Hindlimb muscle (tissue), 1 donor: Measurements from ENCODE around the gene FBXL7. TPM values are rescaled to one million over a fixed set of nuclear protein-coding genes. Genes with fewer than 3 reads are reported as not detected.

Experiments used
- DNase-seq: peaks from one replicate; pipeline ENCODE4 v3.0.0-alpha.2; 2013
- polyA plus RNA-seq: library from polyadenylated mRNA; unstranded; fragments of 120-200 nt; gene quantifications from one replicate; pipeline ENCODE4 v1.2.1, GENCODE V29; 2013; ENCODE audit not compliant: insufficient read length

FBXL7 gene
- polyA plus RNA-seq, 1 donor: 23.7 TPM

GRCh38 chr5:15545082-15545481, 45.1 kb downstream of the FBXL7 start:
- no peak for DNase-seq

- no peak for DNase-seq
Measured at GRCh38 chr5:15547261-15547839, 47.4 kb downstream of the FBXL7 start.

DNA sequence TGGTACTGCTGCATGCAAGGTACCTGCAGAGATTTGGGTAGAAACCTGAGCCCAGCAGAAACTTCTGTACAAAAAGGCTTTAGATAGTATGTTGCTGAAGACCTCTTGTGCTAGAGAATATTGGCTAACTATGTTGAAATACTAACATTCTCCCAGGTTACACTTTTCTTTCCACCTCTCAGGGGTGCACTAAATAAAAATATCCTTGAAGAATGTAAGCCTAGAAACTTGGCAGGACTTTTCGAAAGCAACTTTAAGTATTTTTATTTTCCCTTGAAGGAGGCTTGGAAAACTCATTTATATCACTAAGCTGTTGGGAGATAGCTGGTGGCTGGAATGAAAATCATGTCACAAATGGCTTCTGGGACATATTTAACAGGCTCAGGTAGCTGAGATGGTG, 50.0 kb downstream of the FBXL7 start:
- no peak for DNase-seq

DNA sequence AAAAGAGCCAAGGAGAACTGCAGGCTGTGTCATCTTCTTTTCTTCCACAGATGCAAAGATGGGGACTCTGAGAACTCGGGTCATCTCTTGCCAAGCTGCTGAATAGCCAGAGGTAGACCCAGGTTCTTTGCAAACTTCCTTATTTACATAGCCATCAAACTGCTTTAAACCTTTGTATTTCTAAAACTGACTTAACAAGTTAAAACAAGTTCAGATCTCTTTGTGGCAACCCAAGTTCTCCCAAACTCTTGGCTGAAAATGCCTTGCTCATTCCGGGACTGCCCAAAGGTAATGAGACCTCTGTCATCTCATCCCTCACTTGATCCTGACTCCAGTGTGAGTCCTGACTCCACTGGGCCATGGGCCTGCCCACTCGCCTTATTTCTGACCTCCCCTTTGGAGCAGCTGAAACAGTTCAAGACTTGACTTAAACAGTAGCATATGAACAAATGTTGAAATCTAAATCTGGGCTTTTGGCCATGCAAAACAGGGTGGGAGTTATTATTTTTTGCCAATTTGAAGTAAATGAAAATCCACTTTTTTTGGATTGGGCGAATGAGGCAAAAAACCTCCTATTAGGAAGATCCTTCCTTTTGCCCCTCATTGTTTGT, 50.6 kb downstream of the FBXL7 start:
- no peak for DNase-seq

GRCh38 chr5:15551113-15551504, 51.1 kb downstream of the FBXL7 start:
- DNase-seq: no peak

GRCh38 chr5:15554542-15554941, 54.6 kb downstream of the FBXL7 start:
- no peak for DNase-seq

DNA sequence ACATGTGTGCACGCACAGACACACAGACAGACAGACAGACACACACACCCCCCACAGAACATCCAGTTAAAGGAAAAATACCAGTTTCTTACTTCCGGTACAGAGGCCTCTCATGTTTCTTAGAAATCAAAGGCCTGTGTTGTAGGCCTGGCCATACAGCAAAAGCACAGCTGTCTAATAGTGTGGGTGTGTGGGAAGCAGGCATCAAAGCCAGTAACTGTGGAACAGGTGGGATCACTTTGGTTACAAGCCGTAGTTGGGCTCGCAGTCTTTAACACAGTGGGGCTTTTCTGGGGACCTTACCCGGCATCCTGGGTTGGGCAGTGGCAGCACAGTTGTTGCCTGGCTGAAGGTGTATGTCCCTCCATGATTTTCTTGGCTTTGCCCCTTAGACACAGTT, 55.2 kb downstream of the FBXL7 start:
- DNase-seq: no peak

DNA sequence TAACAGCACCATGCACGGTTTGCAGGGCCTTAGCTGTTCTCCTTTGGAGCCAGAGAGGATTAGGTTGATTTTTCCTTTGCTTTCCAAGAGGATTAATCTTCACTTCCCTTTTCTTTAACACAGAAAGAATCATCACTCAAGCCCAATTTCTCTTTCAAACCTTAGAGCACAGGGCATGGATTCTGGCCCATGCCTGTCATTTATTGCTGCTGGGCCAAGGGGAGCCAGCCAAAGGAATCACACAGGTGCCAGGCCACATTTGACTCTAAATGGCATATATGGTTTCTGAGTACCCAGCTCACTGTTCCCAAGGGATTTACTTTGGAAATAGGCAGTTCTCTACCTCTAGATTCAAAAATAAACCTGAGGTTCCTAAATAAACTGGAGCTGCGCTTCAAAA, 58.3 kb downstream of the FBXL7 start:
- no peak for DNase-seq

DNA sequence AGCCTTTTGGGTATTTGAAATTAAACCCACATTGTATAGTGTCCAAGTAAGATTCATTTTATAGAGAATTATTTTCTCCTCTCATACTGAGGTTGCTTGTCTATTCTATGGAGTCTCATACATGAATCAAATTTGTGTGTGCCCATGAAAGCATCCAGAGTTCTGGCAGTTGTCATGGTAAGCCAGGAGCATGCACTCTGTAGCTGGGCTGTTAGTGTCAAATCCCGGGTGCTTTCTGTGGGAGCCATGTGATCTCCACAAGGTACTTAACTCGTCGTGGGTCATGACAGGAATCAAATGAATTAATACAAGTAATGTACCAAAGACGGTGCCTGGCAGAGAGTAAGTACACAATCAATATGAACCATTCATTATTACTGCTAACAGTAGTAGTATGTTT, 58.7 kb downstream of the FBXL7 start:
- no peak for DNase-seq

GRCh38 chr5:15560421-15560820, 60.4 kb downstream of the FBXL7 start:
- no peak for DNase-seq

DNA sequence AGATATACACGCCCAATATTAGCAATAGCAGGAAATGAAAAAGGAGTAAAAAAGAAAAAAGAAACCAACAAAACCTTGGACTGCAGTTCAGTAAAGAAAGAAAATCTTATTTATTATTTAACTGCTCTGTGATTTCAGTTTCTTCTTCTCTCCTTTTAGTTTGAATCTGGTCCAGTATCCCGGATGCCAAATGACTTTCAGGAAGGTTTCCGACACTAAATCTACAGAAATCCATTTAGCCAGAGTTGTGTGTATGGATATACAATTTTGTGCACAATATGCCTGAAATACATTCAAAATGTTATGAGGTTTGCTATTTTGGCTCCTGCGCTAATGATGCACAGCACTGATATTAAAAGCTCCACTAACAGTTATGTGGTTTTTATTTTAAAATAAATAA, 64.5 kb downstream of the FBXL7 start:
- DNase-seq: peak; percentile 73

- DNase-seq: no peak
Measured at GRCh38 chr5:15564957-15565356, 65.0 kb downstream of the FBXL7 start.

DNA sequence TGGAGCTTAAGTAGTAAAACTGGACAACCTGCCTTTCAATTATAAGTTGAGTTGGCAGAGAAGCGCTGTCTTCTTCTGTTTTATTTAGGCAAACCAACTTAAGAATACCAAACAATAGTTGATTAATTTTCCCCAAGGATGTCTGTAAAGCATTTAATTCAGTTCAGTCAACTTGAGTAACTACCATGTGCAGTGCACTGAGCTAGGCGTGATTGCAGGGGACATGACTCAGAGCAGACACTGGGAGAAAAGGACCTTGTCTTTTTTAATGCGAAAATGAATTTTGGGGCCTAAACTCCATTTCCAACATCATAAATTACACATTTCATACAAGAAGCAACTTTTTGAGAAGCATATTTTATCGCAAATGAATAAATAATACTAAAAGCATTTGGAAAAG, 66.3 kb downstream of the FBXL7 start:
- DNase-seq: no peak

- DNase-seq: no peak
Measured at GRCh38 chr5:15566789-15567188, 66.8 kb downstream of the FBXL7 start.

GRCh38 chr5:15570491-15570890, 70.5 kb downstream of the FBXL7 start:
- no peak for DNase-seq

DNA sequence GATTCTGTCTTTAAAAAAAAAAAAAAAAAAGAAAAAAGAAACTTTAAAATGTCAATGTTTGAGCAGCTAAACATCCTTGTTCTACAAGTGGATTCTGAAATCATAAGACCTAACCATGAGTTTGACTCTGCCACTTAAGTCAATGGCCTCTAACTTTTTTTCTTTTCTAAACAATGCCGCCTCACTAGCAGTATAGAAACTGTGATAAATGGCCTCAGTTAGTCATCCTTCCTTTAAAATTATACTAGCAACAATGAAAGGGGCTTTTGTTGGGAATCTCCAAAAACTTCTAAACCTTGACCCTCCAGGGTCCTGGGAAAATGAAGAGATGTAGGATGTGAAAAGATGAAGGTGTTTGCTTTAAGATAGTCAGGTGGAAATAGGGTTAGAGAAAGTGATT, 71.1 kb downstream of the FBXL7 start:
- DNase-seq: no peak

DNA sequence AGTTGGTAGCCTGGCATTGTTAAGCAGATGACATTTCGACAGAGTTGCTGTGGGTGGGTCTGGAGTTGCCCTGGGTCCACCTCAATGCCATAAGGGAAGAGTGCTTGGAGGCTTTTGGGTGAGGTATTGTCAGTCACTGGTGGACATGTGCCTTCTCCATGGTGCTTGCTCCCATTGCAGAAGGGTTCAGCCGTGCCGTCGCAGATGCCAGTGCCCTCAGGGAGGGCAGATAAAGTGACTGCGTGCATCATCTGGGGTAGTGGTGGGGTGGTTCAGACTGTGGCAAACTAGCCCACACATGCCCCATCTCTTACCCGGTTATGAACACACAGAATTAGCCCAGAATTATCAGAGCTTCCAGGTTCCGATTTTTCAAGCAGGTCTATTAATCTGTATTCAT, 71.6 kb downstream of the FBXL7 start:
- DNase-seq: no peak

DNA sequence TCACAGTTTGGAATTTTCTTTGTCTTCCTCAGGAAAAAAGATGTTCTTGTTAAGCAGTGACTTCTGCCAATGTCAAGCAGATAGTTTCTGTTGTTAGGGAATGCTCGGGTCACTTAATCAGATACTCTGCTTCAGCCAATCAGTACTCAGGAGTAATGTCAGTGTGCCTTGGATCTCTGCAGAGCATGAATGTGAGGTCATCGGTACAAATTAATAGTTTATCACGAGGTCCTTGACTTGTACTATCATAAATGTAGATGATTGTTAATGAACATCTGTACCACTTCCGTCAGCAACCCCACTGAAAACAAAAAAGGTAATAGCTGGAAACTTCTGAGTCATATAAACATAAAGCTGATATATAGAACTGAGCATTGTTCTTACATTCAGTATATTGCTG, 73.6 kb downstream of the FBXL7 start:
- DNase-seq: no peak

DNA sequence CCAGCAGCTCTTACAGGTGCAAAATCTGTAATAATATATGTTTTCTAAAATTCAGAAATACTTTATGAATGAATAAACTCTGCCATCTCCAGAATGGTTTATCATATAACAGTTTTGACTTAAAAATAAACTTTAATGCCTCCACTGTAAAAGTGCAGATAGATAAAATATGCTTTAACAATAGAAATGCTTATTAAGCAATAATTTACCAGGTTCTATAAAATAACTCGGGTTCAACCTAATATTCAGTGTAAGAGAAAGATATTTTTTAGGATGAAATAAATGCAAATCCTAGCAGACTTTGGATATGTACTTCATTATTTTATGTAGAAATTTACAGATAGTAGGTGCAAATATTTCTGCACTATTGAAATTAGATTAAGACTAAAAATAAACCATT, 74.1 kb downstream of the FBXL7 start:
- DNase-seq: no peak

GRCh38 chr5:15574806-15575325, 74.9 kb downstream of the FBXL7 start:
- no peak for DNase-seq

DNA sequence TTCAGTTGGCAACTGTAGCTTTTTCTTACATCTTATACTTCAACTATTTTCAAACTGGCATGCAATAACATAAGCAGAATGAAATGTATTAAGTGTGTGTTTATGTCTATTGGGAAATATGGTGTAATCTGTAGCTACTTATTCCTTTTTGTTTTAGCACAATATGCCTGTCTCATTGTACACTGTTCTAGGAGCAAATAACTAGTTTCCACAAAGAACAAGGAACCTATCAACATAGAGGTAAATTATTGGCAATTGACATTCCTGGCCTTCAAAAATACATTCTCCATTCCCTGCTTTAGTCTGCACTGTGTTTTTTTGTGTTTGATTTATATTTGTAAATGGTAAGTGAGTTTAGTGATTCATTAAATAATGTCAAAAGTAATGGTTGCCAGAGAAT, 75.7 kb downstream of the FBXL7 start:
- DNase-seq: no peak

- no peak for DNase-seq
Measured at GRCh38 chr5:15577132-15577531, 77.2 kb downstream of the FBXL7 start.

- DNase-seq: no peak
Measured at GRCh38 chr5:15577831-15578230, 77.9 kb downstream of the FBXL7 start.

DNA sequence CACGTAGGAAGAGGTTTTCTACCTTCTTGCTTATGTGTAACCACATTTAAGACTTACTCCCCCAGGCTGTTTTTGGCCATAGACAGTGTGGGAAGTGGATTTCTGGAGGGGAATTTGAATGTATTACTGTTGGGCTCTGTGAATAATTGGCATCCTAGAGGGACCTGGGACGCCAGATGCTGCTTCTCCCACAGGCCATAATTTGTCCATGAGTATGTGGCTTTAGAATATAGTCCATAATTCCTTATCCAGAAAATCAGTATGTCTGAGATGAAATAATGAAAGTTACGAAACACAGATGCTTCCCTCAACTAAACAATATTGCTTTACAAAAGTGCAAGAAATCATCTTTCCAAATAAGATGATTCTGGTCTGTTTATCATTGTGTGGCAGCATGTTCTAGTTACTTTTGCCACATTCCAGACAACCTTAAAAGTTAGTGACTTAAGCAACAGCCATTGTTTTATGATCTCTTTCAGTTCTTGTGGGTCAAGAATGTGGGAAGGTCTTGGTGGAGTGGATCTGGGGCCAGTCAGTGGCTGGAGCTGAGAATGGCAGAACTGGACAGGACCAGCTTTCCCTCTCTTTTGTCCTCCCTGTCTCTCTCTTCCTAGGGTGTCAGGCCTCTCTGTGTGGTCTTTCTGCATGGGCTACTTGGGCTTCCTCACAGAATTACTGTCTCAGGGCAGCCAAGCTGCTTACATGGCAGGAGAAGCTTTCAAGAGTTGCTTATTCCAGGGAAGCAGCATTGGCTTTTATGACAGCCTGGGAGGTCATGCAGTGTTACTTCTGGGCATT, 79.4 kb downstream of the FBXL7 start:
- no peak for DNase-seq
